Karpas-422 (cell line): Measurements from ENCODE around the gene NOMO2. TPM values are rescaled to one million over a fixed set of nuclear protein-coding genes. Genes with fewer than 3 reads are reported as not detected.
"Not testable (repeated sequence)": the region's sequence is repeated elsewhere in the genome, so short reads cannot be mapped to it uniquely, and the experiment has no call there.

Experiments
- DNase-seq: peaks from one replicate; pipeline ENCODE4 v3.0.0-alpha.2; 2015
- H2AFZ ChIP-seq: fragments of 200-600 bp; sonication (generic); 2 replicates; pipeline ENCODE4 v1.6.1; 2014; ENCODE audit warnings: antibody characterized with exemption, low read length, mixed read lengths
- H3K27ac ChIP-seq: fragments of 200-600 bp; sonication (generic); 2 replicates; pipeline ENCODE4 v1.5.1; 2014; ENCODE audit warnings: mild to moderate bottlenecking, low read length, moderate library complexity
- H3K27me3 ChIP-seq: fragments of 200-600 bp; sonication (generic); 2 replicates; pipeline ENCODE4 v1.6.1; 2014; ENCODE audit warnings: low read length, mixed read lengths
- H3K36me3 ChIP-seq: fragments of 200-600 bp; sonication (generic); 2 replicates; pipeline ENCODE4 v1.6.1; 2014; ENCODE audit warnings: low read length, mixed read lengths; ENCODE audit not compliant: insufficient read depth
- H3K4me1 ChIP-seq: fragments of 200-600 bp; sonication (generic); 2 replicates; pipeline ENCODE4 v1.6.1; 2014; ENCODE audit warnings: mild to moderate bottlenecking, low read length, mixed read lengths
- H3K4me2 ChIP-seq: fragments of 200-600 bp; sonication (generic); 2 replicates; pipeline ENCODE4 v1.6.1; 2014; ENCODE audit warnings: low read length, low read depth, mild to moderate bottlenecking; ENCODE audit not compliant: poor library complexity, severe bottlenecking
- H3K4me3 ChIP-seq: fragments of 200-600 bp; sonication (generic); 2 replicates; pipeline ENCODE4 v1.5.1; 2014; ENCODE audit warnings: mild to moderate bottlenecking, antibody characterized with exemption, low read length, mixed read lengths
- H3K79me2 ChIP-seq: fragments of 200-600 bp; sonication (generic); 2 replicates; pipeline ENCODE4 v1.6.1; 2014; ENCODE audit warnings: mild to moderate bottlenecking, low read length, mixed read lengths
- H3K9ac ChIP-seq: fragments of 200-600 bp; sonication (generic); 2 replicates; pipeline ENCODE4 v1.6.0; 2014; ENCODE audit warnings: low read length
- H3K9me2 ChIP-seq: fragments of 200-600 bp; sonication (generic), shearing (Covaris generic); replicated peaks from 2 replicates; pipeline ENCODE4 v1.6.0; 2014; ENCODE audit warnings: mild to moderate bottlenecking, low read length, moderate library complexity; ENCODE audit not compliant: insufficient read depth
- H3K9me3 ChIP-seq: fragments of 300-700, 200-600 bp; sonication (generic); 2 replicates; pipeline ENCODE4 v1.6.1; 2014; ENCODE audit warnings: low read length, mixed read lengths
- H4K20me1 ChIP-seq: fragments of 200-600 bp; sonication (generic); 2 replicates; pipeline ENCODE4 v1.6.1; 2014; ENCODE audit warnings: mild to moderate bottlenecking, antibody characterized with exemption, low read length, low read depth; ENCODE audit not compliant: insufficient read depth
- total RNA-seq: library from RNA; depleted of rRNA; stranded (reverse); fragments of >200 nt; shearing (Covaris generic); gene quantifications from 2 replicates; pipeline ENCODE4 v1.2.3, GENCODE V29; 2014; ENCODE audit warnings: low replicate concordance

The NOMO2 gene
- total RNA-seq, 1 experiment from 2014 or later: 72.6 TPM

DNA sequence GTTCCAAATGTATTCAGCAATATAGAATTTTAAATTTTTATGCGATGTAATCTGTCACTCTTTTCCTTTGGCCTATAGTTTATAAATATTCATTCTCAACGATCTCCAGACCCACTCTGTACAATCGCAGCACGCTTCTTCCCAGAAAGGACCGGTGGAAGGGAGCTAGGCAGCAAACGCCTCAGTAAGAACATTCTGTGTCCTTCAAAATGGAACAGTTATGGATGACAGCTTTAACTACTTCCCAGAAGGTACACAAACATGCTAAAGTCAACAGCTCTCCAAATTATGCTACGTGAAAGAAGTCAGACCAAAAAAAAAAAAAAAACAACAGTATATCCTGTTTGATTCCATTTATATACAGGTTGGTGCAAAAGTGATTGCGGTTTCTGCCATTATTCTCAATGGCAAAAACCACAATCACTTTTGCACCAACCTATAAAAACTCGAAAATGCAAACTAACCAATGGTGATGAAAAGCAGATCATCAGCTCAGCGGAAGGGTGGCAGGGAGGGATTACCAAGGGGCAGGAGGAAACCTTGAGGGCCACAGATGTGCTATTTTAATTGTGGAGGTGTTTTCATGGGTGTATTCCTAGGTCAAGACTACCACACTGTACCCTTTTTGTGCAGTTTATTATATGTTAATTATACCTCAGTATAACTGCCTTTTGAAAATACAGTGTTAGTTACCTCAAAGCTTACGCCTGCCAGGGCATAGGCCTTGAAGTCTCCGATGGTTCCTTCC, 43.2 kb downstream of the NOMO2 start:
- H3K9me2 ChIP-seq: not testable (repeated sequence)

DNA sequence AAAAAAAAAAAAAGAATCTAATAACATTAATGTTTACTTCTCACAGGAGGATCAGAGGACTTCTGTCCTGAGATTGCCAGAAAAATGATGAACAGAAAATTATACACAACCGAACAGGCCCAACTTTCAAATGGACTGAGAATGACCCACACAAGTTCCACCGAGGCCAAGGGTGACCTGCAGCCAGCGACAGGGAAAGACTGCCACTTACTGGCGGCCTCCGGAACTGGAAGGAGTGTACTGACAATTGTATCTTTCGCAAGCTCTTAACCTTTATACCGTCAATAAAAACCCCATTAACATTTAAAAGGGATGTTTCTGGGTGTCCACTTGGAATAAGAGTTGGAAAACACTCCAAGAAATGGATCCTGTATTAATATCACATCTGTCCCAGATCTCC, 63.5 kb downstream of the NOMO2 start:
- not testable (repeated sequence) for H4K20me1 ChIP-seq

More for the DNA sequence above, 43.2 kb downstream of the NOMO2 start:
- not testable (repeated sequence) for H3K4me1 ChIP-seq, H3K27ac ChIP-seq, H3K79me2 ChIP-seq, H2AFZ ChIP-seq, H3K27me3 ChIP-seq, H3K36me3 ChIP-seq, DNase-seq, H3K9ac ChIP-seq, H4K20me1 ChIP-seq, H3K4me2 ChIP-seq, H3K4me3 ChIP-seq, H3K9me3 ChIP-seq

GRCh38 chr16:18497032-18497431, 64.9 kb downstream of the NOMO2 start:
- not testable (repeated sequence) for H3K27me3 ChIP-seq, H3K4me1 ChIP-seq, H3K9me3 ChIP-seq, H3K4me3 ChIP-seq, H2AFZ ChIP-seq, H3K36me3 ChIP-seq, H3K79me2 ChIP-seq, H3K27ac ChIP-seq, H3K9ac ChIP-seq, H4K20me1 ChIP-seq, H3K9me2 ChIP-seq, DNase-seq, H3K4me2 ChIP-seq

More for the DNA sequence above, 63.5 kb downstream of the NOMO2 start:
- not testable (repeated sequence) for H3K9me3 ChIP-seq, H2AFZ ChIP-seq, H3K9ac ChIP-seq, H3K9me2 ChIP-seq, H3K27ac ChIP-seq, H3K4me2 ChIP-seq, H3K4me1 ChIP-seq, H3K79me2 ChIP-seq, H3K4me3 ChIP-seq, H3K27me3 ChIP-seq, DNase-seq, H3K36me3 ChIP-seq

DNA sequence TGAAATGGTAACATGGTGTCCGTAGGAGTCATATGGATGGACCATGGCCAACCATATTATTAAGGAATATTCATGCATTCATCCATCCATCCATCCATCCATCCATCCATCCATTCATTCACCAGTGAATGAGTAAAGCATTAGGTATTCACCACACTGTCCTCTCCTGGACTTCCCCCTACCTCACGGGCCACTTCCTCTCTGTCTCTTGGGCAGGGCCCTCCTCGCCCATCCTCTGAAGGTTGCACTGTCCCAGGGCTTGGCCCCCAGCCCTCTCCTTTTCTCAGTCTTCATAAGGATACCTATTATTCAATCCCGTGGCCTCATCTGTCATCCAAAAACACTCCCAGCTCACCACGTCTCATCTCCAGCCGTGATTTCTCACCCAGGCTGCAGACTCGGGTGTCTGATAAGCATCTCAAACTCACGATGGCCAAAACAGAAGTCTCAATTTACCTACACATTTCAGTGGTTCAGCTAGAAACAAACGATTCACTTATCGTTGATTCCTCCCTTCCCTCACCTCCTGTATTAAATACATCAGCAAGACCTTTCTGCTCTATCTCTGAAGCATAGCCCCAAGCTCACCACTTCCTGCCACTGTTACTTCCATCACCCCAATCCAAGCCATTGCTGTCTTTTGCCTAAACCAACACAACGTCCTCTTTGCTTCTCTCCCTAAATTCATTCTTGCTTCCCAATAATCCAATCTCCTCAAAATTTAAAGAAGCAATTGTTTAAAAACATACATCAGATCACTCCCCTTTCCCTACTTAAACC, 69.6 kb downstream of the NOMO2 start:
- H3K36me3 ChIP-seq, H3K9me3 ChIP-seq, H3K27me3 ChIP-seq, DNase-seq, H3K9me2 ChIP-seq, H3K27ac ChIP-seq, H3K4me3 ChIP-seq, H4K20me1 ChIP-seq, H3K4me2 ChIP-seq, H3K9ac ChIP-seq, H3K79me2 ChIP-seq, H2AFZ ChIP-seq, H3K4me1 ChIP-seq: not testable (repeated sequence)

DNA sequence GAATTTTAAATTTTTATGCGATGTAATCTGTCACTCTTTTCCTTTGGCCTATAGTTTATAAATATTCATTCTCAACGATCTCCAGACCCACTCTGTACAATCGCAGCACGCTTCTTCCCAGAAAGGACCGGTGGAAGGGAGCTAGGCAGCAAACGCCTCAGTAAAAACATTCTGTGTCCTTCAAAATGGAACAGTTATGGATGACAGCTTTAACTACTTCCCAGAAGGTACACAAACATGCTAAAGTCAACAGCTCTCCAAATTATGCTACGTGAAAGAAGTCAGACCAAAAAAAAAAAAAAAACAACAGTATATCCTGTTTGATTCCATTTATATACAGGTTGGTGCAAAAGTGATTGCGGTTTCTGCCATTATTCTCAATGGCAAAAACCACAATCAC, 125.9 kb downstream of the NOMO2 start:
- not testable (repeated sequence) for H2AFZ ChIP-seq, H3K79me2 ChIP-seq, H3K9ac ChIP-seq, H3K4me3 ChIP-seq, H3K4me1 ChIP-seq, H3K9me3 ChIP-seq, H3K27ac ChIP-seq, DNase-seq, H3K27me3 ChIP-seq, H3K9me2 ChIP-seq, H3K4me2 ChIP-seq, H3K36me3 ChIP-seq, H4K20me1 ChIP-seq

DNA sequence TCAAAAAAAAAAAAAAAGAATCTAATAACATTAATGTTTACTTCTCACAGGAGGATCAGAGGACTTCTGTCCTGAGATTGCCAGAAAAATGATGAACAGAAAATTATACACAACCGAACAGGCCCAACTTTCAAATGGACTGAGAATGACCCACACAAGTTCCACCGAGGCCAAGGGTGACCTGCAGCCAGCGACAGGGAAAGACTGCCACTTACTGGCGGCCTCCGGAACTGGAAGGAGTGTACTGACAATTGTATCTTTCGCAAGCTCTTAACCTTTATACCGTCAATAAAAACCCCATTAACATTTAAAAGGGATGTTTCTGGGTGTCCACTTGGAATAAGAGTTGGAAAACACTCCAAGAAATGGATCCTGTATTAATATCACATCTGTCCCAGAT, 146.1 kb downstream of the NOMO2 start:
- DNase-seq, H3K27ac ChIP-seq, H3K36me3 ChIP-seq, H3K4me3 ChIP-seq, H3K9me3 ChIP-seq, H3K9me2 ChIP-seq, H3K79me2 ChIP-seq, H3K4me1 ChIP-seq, H2AFZ ChIP-seq, H4K20me1 ChIP-seq, H3K4me2 ChIP-seq, H3K27me3 ChIP-seq, H3K9ac ChIP-seq: not testable (repeated sequence)

- not testable (repeated sequence) for H3K27me3 ChIP-seq, H3K36me3 ChIP-seq, H3K79me2 ChIP-seq, H3K9me2 ChIP-seq, H3K9ac ChIP-seq, DNase-seq, H3K4me1 ChIP-seq, H2AFZ ChIP-seq, H3K9me3 ChIP-seq, H3K4me2 ChIP-seq, H4K20me1 ChIP-seq, H3K27ac ChIP-seq, H3K4me3 ChIP-seq
Observed at GRCh38 chr16:18409532-18410293, 152.2 kb downstream of the NOMO2 start.

DNA sequence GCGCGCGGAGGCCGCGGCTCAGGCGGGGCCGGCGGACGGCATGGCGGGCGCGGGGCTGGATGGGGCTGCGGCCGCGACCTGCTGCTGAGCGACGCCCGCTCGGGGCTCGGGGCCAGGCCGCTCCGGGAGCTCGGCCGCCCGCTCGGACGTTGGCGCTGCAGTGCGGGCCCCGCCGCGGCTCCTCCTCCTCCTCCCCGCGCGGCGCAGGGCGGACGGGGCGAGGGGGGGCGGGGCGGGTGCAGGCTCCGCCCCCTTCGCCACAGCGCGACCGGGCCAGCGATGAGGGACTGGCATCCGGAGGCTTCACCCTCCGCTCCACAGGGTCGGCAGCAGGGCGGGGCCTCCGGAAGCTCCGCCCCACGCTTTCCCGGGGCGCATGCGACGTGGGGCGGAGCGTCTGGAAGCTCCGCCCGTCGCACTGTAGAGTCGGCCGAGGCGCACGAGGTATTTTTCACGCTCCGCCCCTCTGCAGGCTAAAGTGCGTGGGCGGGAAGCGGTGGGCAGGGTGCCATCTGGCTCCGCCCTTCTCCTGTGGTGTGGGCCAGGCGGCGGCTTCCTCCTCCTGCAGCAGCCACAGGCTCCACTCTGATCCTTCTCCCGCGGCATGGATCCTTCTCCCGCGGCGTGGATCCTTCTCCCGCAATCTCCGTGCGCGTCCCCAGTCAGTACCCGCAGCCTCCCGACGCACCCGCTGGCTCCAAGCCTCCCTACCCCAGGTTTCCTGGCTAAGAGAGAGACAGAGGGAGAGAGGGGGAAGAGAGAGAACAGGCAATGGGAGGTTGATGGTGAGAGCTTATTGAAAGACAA, 159.8 kb downstream of the NOMO2 start:
- not testable (repeated sequence) for H3K27ac ChIP-seq, H3K4me1 ChIP-seq, H3K9me2 ChIP-seq, H3K27me3 ChIP-seq, H4K20me1 ChIP-seq, H3K4me3 ChIP-seq, H3K9ac ChIP-seq, H3K4me2 ChIP-seq, H3K9me3 ChIP-seq, H3K36me3 ChIP-seq, H3K79me2 ChIP-seq, DNase-seq, H2AFZ ChIP-seq
